Keratinocyte (primary cell): ENCODE data around the gene OR10H5. TPM values are rescaled to one million over a fixed set of nuclear protein-coding genes. Genes with fewer than 3 reads are reported as not detected.

Source experiments
- DNase-seq: peaks from one replicate; pipeline ENCODE4 v3.0.0-alpha.2; 2011; ENCODE audit warnings: low read depth, missing footprints, low spot score
- FAIRE-seq: peaks from 2 replicates; lab custom pipeline; 2011; peaks lifted over from hg19 to GRCh38; lab: Jason Lieb, UNC
- H2AFZ ChIP-seq: 2 replicates; pipeline ENCODE4 v1.6.0; 2012; ENCODE audit warnings: low read length, control low read depth, inconsistent platforms; ENCODE audit not compliant: control insufficient read depth
- H3K27ac ChIP-seq: 2 replicates; pipeline ENCODE4 v1.5.1; 2011; ENCODE audit warnings: low read length; ENCODE audit not compliant: control insufficient read depth, insufficient read depth
- H3K27me3 ChIP-seq: 3 replicates; pipeline ENCODE4 v1.6.0; 2011; ENCODE audit warnings: low read length; ENCODE audit not compliant: control insufficient read depth, insufficient read depth; ENCODE audit errors: extremely low read depth
- H3K36me3 ChIP-seq, 2 experiments: 2 replicates in 1 of 2; 3 replicates in 1 of 2; pipeline ENCODE4 v1.5.1; 2011; ENCODE audit warnings: low read length in 2 of 2, mild to moderate bottlenecking in 1 of 2; ENCODE audit not compliant: control insufficient read depth in 2 of 2, insufficient read depth in 2 of 2; ENCODE audit errors: extremely low read depth in 1 of 2
- H3K4me1 ChIP-seq: 3 replicates; pipeline ENCODE4 v1.5.1; 2011; ENCODE audit warnings: low read length; ENCODE audit not compliant: control insufficient read depth, insufficient read depth; ENCODE audit errors: extremely low read depth
- H3K4me2 ChIP-seq: 3 replicates; pipeline ENCODE4 v1.6.0; 2011; ENCODE audit warnings: low read depth, low read length; ENCODE audit not compliant: control insufficient read depth, insufficient read depth; ENCODE audit errors: extremely low read depth
- H3K4me3 ChIP-seq, 3 experiments: fragments of 200-600 bp in 1 of 3; sonication (generic) in 1 of 3; 2 replicates in 2 of 3; 3 replicates in 1 of 3; pipeline ENCODE4 v1.5.1; 2011 to 2016; ENCODE audit warnings: low read length in 3 of 3, mild to moderate bottlenecking in 3 of 3, control low read depth in 2 of 3, inconsistent platforms in 1 of 3, low read depth in 1 of 3, mixed read lengths in 1 of 3, mixed run types in 1 of 3, moderate library complexity in 1 of 3; ENCODE audit not compliant: control insufficient read depth in 2 of 3, insufficient read depth in 2 of 3; ENCODE audit errors: extremely low read depth in 1 of 3
- H3K79me2 ChIP-seq: 2 replicates; pipeline ENCODE4 v1.6.0; 2012; ENCODE audit warnings: low read length; ENCODE audit not compliant: control insufficient read depth, insufficient read depth
- H3K9ac ChIP-seq: 3 replicates; pipeline ENCODE4 v1.6.0; 2011; ENCODE audit warnings: low read length; ENCODE audit not compliant: control insufficient read depth, insufficient read depth; ENCODE audit errors: extremely low read depth
- H3K9me1 ChIP-seq: 3 replicates; pipeline ENCODE4 v1.6.0; 2011; ENCODE audit warnings: low read length; ENCODE audit not compliant: control insufficient read depth, insufficient read depth; ENCODE audit errors: extremely low read depth
- H3K9me3 ChIP-seq: 2 replicates; pipeline ENCODE4 v1.5.1; 2012; ENCODE audit warnings: low read depth, low read length; ENCODE audit not compliant: control insufficient read depth
- H4K20me1 ChIP-seq: 3 replicates; pipeline ENCODE4 v1.6.0; 2011; ENCODE audit warnings: low read length; ENCODE audit not compliant: control insufficient read depth, insufficient read depth; ENCODE audit errors: extremely low read depth
- EZH2 ChIP-seq: IDR thresholded peaks from one replicate; pipeline ENCODE4 v1.6.1; 2012; ENCODE audit warnings: inconsistent platforms, mild to moderate bottlenecking, low read length, moderate library complexity
- dilution Hi-C: fragments of 300-500 bp; cut with MboI; formaldehyde crosslinking; loops from one replicate; pipeline ENCODE4 v1.7.0; 2020; ENCODE audit warnings: low sequenced_read_pairs; ENCODE audit not compliant: extremely low pct_ligation_motif_present
- polyA plus RNA-seq, 5 experiments: library from polyadenylated mRNA; depleted of rRNA in 3 of 5; stranded (reverse) in 3 of 5; stranded (forward) in 1 of 5; unstranded in 1 of 5; fragments of >200 nt; gene quantifications; 1 replicate in 1 of 5; 2 replicates in 3 of 5; 3 replicates in 1 of 5; pipeline versions ENCODE4 v1.2.1 to v1.2.3, GENCODE V29; 2011 to 2012; ENCODE audit warnings: missing spikeins in 2 of 5, low read depth in 1 of 5, low replicate concordance in 1 of 5
- TF ChIP-seq, protein P1 (sequence below), 3 experiments: IDR thresholded peaks in 1 of 3; conservative IDR thresholded peaks in 1 of 3; optimal IDR thresholded peaks in 1 of 3; 2 replicates in 2 of 3; 3 replicates in 1 of 3; pipeline versions ENCODE3 to v1.5.1; 2011; ENCODE audit warnings: low read length in 3 of 3, mild to moderate bottlenecking in 3 of 3, moderate library complexity in 2 of 3, control low read depth in 1 of 3, inconsistent platforms in 1 of 3; ENCODE audit not compliant: insufficient read depth in 2 of 3; ENCODE audit errors: extremely low read depth in 1 of 3

Gene OR10H5
- polyA plus RNA-seq, 1 donor (not counting 4 experiments of a cell fraction or from before 2014, with no cell fraction given) = not detected

DNA sequence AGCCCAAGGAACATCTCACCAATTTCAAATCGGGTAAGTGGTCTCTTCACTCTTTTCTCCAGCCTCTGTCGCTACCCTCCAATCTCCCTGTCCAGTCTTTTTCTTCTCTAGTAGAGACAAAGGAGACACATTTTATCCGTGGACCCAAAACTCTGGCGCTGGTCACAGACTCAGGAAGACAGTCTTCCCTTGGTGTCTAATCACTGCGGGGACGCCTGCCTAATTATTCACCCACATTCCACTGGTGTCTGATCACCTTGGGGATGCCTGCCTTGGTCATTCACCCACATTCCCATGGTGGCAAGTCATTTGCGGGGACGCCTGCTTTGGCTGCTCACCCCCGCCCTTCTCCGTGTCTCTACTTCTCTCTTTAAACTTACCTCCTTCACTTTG, 41.8 kb downstream of the OR10H5 start:
- no peaks in the 10 kb centered on the region for H3K36me3 ChIP-seq
- peak overlapping the region; percentile 22 for H2AFZ ChIP-seq
- no peaks in the 10 kb centered on the region for H3K79me2 ChIP-seq
- H3K9me3 ChIP-seq = no peaks in the 10 kb centered on the region
- peak overlapping the region; percentile 19 for H3K4me2 ChIP-seq
- H3K4me3 ChIP-seq = no peak overlapping the region
- dilution Hi-C loops = no loop called here
- no peaks in the 10 kb centered on the region for H3K9me1 ChIP-seq
- DNase-seq = no peak
- H3K27me3 ChIP-seq = no peaks in the 10 kb centered on the region
- peak overlapping the region; percentile 28 for H3K9ac ChIP-seq
- H3K27ac ChIP-seq = peak overlapping the region; percentile 75
- no peak for FAIRE-seq
- peaks cover 28% of the 10 kb centered on the region for H3K4me1 ChIP-seq
- H4K20me1 ChIP-seq = no peaks in the 10 kb centered on the region
- TF ChIP-seq, protein P1, sequence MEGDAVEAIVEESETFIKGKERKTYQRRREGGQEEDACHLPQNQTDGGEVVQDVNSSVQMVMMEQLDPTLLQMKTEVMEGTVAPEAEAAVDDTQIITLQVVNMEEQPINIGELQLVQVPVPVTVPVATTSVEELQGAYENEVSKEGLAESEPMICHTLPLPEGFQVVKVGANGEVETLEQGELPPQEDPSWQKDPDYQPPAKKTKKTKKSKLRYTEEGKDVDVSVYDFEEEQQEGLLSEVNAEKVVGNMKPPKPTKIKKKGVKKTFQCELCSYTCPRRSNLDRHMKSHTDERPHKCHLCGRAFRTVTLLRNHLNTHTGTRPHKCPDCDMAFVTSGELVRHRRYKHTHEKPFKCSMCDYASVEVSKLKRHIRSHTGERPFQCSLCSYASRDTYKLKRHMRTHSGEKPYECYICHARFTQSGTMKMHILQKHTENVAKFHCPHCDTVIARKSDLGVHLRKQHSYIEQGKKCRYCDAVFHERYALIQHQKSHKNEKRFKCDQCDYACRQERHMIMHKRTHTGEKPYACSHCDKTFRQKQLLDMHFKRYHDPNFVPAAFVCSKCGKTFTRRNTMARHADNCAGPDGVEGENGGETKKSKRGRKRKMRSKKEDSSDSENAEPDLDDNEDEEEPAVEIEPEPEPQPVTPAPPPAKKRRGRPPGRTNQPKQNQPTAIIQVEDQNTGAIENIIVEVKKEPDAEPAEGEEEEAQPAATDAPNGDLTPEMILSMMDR (optimal IDR thresholded peaks at IDR 0.05 in 1 of 3, IDR thresholded peaks at IDR 0.05 in 1 of 3, conservative IDR thresholded peaks at IDR 0.05 in 1 of 3; ENCODE audit: extremely low read depth in 1 of 3, insufficient read depth in 2 of 3, low read length in 3 of 3) = no peak
- no peak for TF ChIP-seq EZH2

DNA sequence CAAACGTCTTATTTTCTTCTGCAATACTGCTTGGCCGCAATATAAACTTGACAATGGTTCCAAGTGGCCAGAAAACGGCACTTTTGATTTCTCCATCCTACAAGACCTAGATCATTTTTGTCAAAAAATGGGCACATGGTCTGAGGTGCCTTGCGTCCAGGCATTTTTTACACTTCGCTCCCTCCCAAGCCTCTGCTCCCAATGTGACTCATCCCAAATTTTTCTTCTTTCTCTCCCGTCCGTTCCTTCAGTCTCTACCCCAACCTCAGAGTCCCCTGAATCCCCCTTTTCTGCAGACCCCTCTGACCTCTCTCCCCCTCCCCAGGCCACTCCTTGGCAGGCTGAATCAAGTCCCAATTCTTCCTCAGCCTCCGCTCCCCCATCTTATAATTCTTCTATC, 42.3 kb downstream of the OR10H5 start:
- Histone ChIP-seq H3K79me2 (no peaks in the 10 kb centered on the region), H3K27ac (no peak overlapping the region), H3K27me3 (no peaks in the 10 kb centered on the region), H4K20me1 (no peaks in the 10 kb centered on the region), H3K36me3 (no peaks in the 10 kb centered on the region), H3K9ac (no peak overlapping the region), H3K4me2 (peak overlapping the region; percentile 19), H3K4me3 (no peak overlapping the region), H3K4me1 (peaks cover 33% of the 10 kb centered on the region), H3K9me3 (no peaks in the 10 kb centered on the region), H2AFZ (no peak overlapping the region), H3K9me1 (no peaks in the 10 kb centered on the region)
- dilution Hi-C loops = no loop called here
- TF ChIP-seq, protein P1 (optimal IDR thresholded peaks at IDR 0.05 in 1 of 3, IDR thresholded peaks at IDR 0.05 in 1 of 3, conservative IDR thresholded peaks at IDR 0.05 in 1 of 3; ENCODE audit: extremely low read depth in 1 of 3, insufficient read depth in 2 of 3, low read length in 3 of 3) = no peak
- no peak for TF ChIP-seq EZH2
- DNase-seq (no peak), FAIRE-seq (no peak)
